Measurements from ENCODE around the gene GBP2.

GBP2 gene

DNA sequence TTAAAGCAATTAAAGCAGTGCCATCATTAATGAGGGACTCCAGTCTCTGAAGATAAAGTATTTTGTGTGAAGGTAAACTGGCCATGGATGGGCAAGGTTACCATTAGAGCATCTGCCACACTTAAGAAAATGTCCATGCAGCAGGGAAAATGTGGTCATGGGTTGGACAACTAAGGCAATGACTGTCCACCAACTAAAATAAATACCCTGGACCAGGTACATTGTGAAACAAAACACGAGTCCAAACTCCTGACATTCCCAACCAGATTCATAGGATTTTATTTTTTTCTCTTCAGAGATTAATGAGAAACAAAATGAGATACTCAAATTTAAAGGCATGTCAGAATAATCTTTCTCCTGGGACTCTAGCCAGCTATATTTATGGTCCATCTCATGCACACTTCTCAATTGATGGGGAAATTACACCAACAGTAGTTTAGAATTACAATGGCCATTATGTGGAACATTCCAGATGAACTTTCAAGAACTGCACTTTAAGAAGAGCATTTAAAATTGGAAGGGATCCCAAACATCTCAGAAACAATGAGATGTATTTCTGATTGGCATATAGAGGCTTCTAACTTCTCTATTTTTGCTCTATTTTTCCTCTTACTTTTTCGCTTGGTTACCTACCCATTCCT lies 41.8 kb upstream of the GBP2 start:
- H3K27ac ChIP-seq, result no peak overlapping the region
- DNase-seq (ENCODE audit: low spot score), result no peak
- TF ChIP-seq, protein P1, sequence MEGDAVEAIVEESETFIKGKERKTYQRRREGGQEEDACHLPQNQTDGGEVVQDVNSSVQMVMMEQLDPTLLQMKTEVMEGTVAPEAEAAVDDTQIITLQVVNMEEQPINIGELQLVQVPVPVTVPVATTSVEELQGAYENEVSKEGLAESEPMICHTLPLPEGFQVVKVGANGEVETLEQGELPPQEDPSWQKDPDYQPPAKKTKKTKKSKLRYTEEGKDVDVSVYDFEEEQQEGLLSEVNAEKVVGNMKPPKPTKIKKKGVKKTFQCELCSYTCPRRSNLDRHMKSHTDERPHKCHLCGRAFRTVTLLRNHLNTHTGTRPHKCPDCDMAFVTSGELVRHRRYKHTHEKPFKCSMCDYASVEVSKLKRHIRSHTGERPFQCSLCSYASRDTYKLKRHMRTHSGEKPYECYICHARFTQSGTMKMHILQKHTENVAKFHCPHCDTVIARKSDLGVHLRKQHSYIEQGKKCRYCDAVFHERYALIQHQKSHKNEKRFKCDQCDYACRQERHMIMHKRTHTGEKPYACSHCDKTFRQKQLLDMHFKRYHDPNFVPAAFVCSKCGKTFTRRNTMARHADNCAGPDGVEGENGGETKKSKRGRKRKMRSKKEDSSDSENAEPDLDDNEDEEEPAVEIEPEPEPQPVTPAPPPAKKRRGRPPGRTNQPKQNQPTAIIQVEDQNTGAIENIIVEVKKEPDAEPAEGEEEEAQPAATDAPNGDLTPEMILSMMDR (IDR thresholded peaks at IDR 0.05), result no peak
- no peak overlapping the region for H3K4me3 ChIP-seq

DNA sequence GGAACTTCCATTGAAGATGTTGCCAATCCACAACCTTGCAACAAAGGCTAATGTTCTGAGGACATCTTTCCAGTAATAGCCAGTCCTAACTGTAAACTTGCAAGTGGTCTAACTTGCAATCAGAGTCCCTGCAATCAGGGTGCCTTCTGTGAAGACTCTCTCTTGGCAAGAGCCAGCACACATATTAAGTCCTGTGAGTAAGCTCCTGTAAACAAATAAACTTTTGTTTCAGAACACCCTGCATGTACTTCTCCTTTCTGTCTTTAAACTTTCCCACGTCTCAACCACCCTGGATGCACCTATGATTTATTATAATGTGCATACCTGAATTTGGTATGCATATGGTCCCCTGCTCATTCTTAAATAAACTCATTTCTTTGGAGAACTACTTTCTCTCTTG lies 40.8 kb upstream of the GBP2 start:
- no peak overlapping the region for H3K27ac ChIP-seq
- H3K4me3 ChIP-seq, result no peak overlapping the region
- TF ChIP-seq, protein P1 (IDR thresholded peaks at IDR 0.05), result no peak
- no peak for DNase-seq (ENCODE audit: low spot score)

DNA sequence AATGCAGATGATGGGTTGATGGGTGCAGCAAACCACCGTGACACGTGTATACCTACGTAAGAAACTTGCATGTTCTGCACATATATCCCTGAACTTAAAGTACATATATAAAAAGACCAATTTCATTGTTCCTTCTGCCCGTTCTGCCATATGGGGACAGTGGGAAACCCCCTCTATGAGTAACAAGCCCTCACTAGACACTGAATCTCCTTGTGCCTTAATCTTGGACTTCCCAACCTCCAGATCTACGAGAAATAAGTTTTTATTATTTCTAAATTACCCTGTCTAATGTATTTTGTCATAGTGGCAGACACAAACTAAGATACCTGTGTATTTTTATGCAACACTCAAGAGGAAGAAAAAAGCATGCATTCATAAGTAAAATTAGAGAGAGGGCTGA lies 39.9 kb upstream of the GBP2 start:
- Histone ChIP-seq H3K27ac (no peak overlapping the region), H3K4me3 (no peak overlapping the region)
- TF ChIP-seq, protein P1 (IDR thresholded peaks at IDR 0.05), result no peak
- no peak for DNase-seq (ENCODE audit: low spot score)

DNA sequence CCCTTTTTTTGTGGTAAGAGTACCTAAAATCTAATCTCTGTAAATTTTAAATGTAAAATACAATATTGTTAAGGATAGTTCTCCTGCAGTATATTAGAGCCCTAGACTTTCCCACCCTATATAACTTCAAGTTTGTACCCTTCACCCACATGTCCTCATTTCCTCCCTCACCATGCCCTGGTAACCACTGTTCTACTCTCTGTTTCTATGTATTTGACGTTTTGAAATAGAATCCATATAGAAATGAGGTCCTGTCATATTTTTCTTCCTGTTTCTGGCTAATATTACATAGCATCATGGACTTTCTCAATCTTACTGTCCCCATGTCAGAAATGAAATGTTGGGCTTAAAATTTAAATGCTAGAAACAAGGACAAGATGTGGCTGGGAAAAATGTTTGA lies 25.1 kb upstream of the GBP2 start:
- H3K4me3 ChIP-seq, result no peak overlapping the region
- H3K27ac ChIP-seq, result no peak overlapping the region
- no peak for DNase-seq (ENCODE audit: low spot score)
- TF ChIP-seq, protein P1 (IDR thresholded peaks at IDR 0.05), result no peak

DNA sequence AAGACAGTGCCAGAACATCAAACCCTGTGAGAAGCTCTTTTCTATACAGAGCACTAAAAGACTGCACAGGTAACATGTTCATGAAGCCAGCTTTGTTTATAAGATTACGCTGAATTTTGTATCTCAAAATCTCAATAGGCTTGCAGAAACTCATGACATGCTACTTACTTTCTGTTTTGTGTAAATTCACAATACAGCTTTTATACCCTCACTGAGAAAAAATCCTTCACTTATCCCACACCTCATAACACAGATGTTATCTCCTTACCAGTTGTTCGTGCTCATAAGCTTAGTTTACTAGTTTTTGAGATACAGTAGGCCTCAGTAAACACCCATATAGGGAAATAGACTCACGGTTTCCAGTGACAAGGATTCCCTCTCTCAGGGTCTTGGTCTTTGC lies 24.1 kb upstream of the GBP2 start:
- no peak overlapping the region for H3K4me3 ChIP-seq
- H3K27ac ChIP-seq, result no peak overlapping the region
- TF ChIP-seq, protein P1 (IDR thresholded peaks at IDR 0.05), result no peak
- no peak for DNase-seq (ENCODE audit: low spot score)

DNA sequence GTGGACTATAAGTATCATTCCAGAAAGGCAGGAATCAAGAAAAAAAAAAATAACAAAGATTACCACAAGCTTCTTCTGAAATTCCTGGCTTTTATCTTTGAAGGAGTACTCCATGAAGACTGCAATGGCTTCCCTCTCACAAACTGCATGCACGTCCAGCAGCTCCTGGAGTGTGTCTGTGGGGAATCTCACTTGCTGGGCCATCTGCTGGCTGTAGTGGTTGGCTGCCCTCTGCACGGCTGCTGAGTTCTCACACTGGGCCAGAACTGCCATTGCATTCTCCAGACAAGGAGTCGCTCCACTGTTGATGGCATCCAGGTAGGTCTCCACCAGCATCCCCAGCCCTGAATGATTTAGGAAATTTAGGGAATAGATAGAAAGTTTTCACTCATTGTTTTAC lies 23.3 kb upstream of the GBP2 start:
- no peak for DNase-seq (ENCODE audit: low spot score)
- Histone ChIP-seq H3K27ac (no peak overlapping the region), H3K4me3 (no peak overlapping the region)
- TF ChIP-seq, protein P1 (IDR thresholded peaks at IDR 0.05), result no peak

All from coronary artery (tissue), 2 donors.